ENCODE measurements around the gene NEU4. TPM values are rescaled to one million over a fixed set of nuclear protein-coding genes. Genes with fewer than 3 reads are reported as not detected.
"Not testable (repeated sequence)": the region's sequence is repeated elsewhere in the genome, so short reads cannot be mapped to it uniquely, and the experiment has no call there.

NEU4 gene
- total and polyA plus RNA-seq, 8 donors, result 0.17 to 0.55 (median 0.30) TPM; not detected in 1

DNA sequence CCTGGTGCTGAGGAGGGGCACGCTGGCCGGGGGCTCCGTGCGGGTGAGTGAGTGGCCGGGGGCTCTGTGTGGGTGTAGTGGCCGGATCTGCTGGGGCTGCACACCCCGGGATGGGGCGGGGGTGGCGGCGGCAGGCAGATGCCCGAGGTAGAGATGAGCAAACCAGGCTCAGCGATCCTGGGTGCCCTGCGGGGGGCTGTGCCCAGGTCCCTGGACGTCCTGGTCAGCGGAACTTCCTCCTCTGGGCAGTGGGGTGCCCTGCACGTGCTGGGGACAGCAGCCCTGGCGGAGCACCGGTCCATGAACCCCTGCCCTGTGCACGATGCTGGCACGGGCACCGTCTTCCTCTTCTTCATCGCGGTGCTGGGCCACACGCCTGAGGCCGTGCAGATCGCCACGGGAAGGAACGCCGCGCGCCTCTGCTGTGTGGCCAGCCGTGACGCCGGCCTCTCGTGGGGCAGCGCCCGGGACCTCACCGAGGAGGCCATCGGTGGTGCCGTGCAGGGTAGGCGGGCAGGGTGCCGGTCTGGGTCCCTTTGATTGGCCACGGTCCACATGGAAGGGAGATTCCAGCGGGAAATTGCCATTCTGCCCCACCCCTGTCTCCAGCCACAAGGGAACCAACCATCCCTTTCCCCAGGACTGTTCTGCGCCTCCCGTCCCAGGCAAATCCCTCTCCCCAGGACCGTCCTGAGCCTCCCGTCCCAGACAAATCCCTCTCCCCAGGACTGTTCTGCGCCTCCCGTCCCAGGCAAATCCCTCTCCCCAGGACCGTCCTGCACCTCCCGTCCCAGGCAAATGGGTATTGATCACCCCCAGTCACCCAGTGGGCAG, 5.9 kb downstream of the NEU4 start:
- no peaks in the 10 kb centered on the region for H3K36me3 ChIP-seq
- H3K27me3 ChIP-seq, result peaks cover 0 to 62% of the 10 kb centered on the region in 2 donors
- H3K4me3 ChIP-seq, result no peak overlapping the region
- peaks cover 0 to 12% of the 10 kb centered on the region in 2 donors for H3K4me1 ChIP-seq
- no peak overlapping the region for H3K27ac ChIP-seq
- DNase-seq (peak in 2 of 4 donors; percentile 26 to 73), ATAC-seq (no peak)
- intact Hi-C loops (cut with DNase I), result no loop called here
- TF ChIP-seq CTCF (IDR thresholded peaks at IDR 0.05), result no peak
- no peaks in the 10 kb centered on the region for H3K9me3 ChIP-seq

DNA sequence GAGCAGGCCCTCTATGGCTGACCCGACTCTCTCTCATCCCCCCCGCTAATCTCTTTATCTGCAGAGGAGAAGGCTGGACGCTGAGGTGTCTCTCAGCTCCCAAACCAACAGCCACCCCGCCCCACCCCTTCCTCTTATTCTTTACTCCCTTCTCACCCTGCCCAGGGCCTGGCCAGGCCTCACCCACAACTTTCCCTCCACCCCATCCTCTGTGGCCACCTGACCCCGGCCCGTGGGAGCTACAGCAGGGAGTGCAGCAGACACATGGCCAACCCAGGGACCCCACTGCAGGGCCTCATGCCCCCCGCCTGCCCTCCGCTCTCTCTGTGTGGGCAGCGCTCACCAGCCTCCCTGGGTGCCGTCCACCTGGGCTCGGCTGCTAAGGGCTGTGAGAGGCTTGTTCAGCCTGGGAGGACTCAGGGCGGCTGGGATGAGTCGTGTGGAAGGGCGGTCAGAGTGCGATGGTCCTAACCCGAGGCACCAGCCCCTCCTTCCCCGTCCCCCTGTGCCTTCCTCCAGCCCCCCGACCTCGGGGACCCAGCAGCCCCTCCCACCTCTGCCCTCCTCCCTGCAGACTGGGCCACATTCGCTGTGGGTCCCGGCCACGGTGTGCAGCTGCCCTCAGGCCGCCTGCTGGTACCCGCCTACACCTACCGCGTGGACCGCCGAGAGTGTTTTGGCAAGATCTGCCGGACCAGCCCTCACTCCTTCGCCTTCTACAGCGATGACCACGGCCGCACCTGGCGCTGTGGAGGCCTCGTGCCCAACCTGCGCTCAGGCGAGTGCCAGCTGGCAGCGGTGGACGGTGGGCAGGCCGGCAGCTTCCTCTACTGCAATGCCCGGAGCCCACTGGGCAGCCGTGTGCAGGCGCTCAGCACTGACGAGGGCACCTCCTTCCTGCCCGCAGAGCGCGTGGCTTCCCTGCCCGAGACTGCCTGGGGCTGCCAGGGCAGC, 6.8 kb downstream of the NEU4 start:
- H3K4me3 ChIP-seq, result no peak overlapping the region
- H3K27me3 ChIP-seq, result peaks cover 0 to 61% of the 10 kb centered on the region in 2 donors
- ATAC-seq (no peak), DNase-seq (peak in 2 of 4 donors; percentile 28 to 72)
- H3K9me3 ChIP-seq, result no peaks in the 10 kb centered on the region
- H3K27ac ChIP-seq, result no peak overlapping the region
- H3K4me1 ChIP-seq, result peaks cover 0 to 12% of the 10 kb centered on the region in 2 donors
- intact Hi-C loops (cut with DNase I), result no loop called here
- H3K36me3 ChIP-seq, result no peaks in the 10 kb centered on the region
- no peak for TF ChIP-seq CTCF (IDR thresholded peaks at IDR 0.05)

- ATAC-seq (no peak), DNase-seq (peak in 1 of 4 donors; percentile 80)
- Histone ChIP-seq H3K4me3 (no peak overlapping the region), H3K27ac (no peak overlapping the region), H3K27me3 (peaks cover 0 to 53% of the 10 kb centered on the region in 2 donors), H3K36me3 (no peaks in the 10 kb centered on the region), H3K4me1 (peaks cover 0 to 12% of the 10 kb centered on the region in 2 donors), H3K9me3 (no peaks in the 10 kb centered on the region)
- TF ChIP-seq CTCF (IDR thresholded peaks at IDR 0.05), result no peak
- intact Hi-C loops (cut with DNase I), result no loop called here
Measured at GRCh38 chr2:241816431-241817121, 7.6 kb downstream of the NEU4 start.

DNA sequence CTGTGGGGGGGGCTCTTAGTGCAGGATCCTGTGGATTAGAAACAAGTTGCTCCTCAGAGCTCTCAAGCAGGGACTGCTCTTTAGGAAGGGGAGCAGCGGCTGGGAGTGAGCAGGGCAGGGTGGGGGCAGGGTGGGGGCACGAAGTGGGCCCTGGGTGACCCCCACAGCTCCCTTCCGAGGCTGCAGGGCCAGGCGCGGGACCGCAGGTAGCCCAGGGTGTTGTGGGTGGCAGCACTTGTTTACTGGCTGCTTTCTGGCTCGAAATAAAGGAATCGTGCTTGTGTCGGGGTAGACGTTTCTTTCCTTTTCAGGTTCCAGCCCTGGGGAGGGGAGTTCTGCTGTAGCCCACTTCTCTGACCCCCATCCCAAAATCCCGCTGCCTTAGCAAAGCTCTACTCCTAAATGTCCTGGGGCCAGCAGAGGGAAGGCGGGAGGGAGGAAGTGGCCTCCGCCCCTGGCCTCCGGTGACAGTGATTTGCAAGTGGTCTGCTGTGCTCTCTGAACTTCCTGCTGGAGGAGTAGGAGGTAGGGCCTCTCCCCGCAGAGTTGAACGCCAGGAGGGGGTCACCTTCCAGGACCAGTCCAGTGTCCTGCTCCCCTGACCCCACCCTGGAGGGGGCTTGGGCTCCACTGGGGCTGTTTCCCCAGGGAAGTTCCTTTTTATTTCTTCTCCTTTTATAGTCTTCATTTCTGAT, 8.3 kb downstream of the NEU4 start:
- H3K27ac ChIP-seq, result no peak overlapping the region
- intact Hi-C loops (cut with DNase I), result no loop called here
- TF ChIP-seq CTCF (IDR thresholded peaks at IDR 0.05), result no peak
- no peaks in the 10 kb centered on the region for H3K36me3 ChIP-seq
- DNase-seq, result peak in 2 of 4 donors; percentile 31 to 36
- H3K9me3 ChIP-seq, result no peaks in the 10 kb centered on the region
- peaks cover 0 to 46% of the 10 kb centered on the region in 2 donors for H3K27me3 ChIP-seq
- no peak overlapping the region for H3K4me3 ChIP-seq
- no peak for ATAC-seq
- peaks cover 0 to 12% of the 10 kb centered on the region in 2 donors for H3K4me1 ChIP-seq

- H3K27ac ChIP-seq; H3K9me3 ChIP-seq; intact Hi-C loops (cut with DNase I); DNase-seq; H3K4me3 ChIP-seq; H3K36me3 ChIP-seq; ATAC-seq: not testable (repeated sequence)
- Histone ChIP-seq H3K4me1 (peaks cover 0 to 12% of the 10 kb centered on the region in 2 donors), H3K27me3 (peaks cover 0 to 44% of the 10 kb centered on the region in 2 donors)
Measured at GRCh38 chr2:241817821-241818215, 8.8 kb downstream of the NEU4 start.

Measured in left lung (tissue), 10 donors.